GM21390 (cell line): ENCODE data around the gene CD6.
A peak's percentile ranks its signal among the peaks of the same experiment; 100 is the strongest.

Source experiments
- ATAC-seq: cut with Tn5 transposase; IDR thresholded peaks from one replicate; pipeline ENCODE4 v1.9.1; 2021; ENCODE audit not compliant: unreplicated experiment

CD6 gene

GRCh38 chr11:61026121-61027031, 54.9 kb downstream of the CD6 start:
- ATAC-seq: no peak

GRCh38 chr11:61027141-61027840, 55.8 kb downstream of the CD6 start:
- ATAC-seq: no peak

- peak; percentile 72 for ATAC-seq
Observed at GRCh38 chr11:61028135-61028729, 56.8 kb downstream of the CD6 start.

- no peak for ATAC-seq
Observed at GRCh38 chr11:61032824-61033223, 61.3 kb downstream of the CD6 start.

- no peak for ATAC-seq
Observed at GRCh38 chr11:61033417-61033816, 61.9 kb downstream of the CD6 start.

GRCh38 chr11:61034111-61034510, 62.6 kb downstream of the CD6 start:
- no peak for ATAC-seq

GRCh38 chr11:61034704-61035525, 63.4 kb downstream of the CD6 start:
- ATAC-seq: no peak

GRCh38 chr11:61035526-61035835, 64.0 kb downstream of the CD6 start:
- ATAC-seq: no peak

- no peak for ATAC-seq
Observed at GRCh38 chr11:61037441-61038093, 66.1 kb downstream of the CD6 start.

GRCh38 chr11:61039916-61040315, 68.4 kb downstream of the CD6 start:
- no peak for ATAC-seq

GRCh38 chr11:61041755-61042518, 70.5 kb downstream of the CD6 start:
- peak; percentile 94 for ATAC-seq

- ATAC-seq: no peak
Observed at GRCh38 chr11:61042537-61042936, 71.1 kb downstream of the CD6 start.

- no peak for ATAC-seq
Observed at GRCh38 chr11:61042961-61043540, 71.6 kb downstream of the CD6 start.

GRCh38 chr11:61045271-61045670, 73.8 kb downstream of the CD6 start:
- no peak for ATAC-seq

GRCh38 chr11:61046833-61047232, 75.4 kb downstream of the CD6 start:
- ATAC-seq: no peak

GRCh38 chr11:61048368-61049062, 77.0 kb downstream of the CD6 start:
- ATAC-seq: no peak

- ATAC-seq: no peak
Observed at GRCh38 chr11:61049063-61049377, 77.5 kb downstream of the CD6 start.

- no peak for ATAC-seq
Observed at GRCh38 chr11:61049859-61050258, 78.4 kb downstream of the CD6 start.
